Measurements from ENCODE around the gene KRI1.

The KRI1 gene

DNA sequence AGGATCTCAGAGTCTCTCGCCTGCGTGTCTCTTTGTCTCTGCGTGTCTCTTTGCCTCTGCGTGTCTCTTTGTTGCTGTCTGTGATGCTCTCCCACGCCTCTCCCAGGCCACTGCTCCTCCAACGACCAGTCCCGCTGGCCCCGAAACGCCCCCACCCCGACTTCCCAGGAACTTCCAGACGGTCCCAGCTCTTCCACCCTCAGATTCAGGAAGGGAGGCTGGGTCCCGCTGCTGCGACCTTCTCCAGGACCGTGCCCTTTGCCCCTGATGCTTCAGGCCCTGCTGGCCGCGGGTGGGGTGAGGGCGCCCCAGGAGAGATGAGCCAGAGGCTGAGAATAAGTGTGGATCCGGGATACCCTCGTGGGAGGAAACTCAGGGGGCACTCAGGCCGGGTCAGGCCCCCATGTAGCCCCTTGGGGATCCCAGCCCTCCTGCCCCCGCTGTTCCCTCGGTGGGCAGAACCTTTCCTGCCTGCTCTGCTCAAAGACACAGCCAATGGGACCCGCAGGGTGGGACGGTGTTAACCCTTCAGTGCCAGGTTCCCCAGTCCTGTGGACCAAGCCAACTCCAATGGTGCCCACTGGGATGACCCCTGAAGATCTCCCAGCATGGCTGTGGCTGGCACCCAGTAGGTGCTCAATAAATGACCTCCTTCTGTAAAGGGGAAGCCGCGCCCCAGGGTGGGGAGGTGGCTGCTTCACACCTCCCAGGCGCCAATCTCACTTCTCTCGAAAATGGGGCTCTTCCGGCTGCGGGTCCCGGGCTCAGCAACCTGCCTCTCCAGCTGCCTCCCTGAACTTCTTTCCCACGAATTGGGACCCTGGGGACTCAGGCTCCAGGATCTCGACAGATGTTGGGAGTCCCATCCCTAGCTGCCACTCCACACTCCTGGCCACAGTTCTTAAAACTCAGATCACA lies 47.1 kb downstream of the KRI1 start:
- DNase-seq (ENCODE audit: low read depth): no peak

DNA sequence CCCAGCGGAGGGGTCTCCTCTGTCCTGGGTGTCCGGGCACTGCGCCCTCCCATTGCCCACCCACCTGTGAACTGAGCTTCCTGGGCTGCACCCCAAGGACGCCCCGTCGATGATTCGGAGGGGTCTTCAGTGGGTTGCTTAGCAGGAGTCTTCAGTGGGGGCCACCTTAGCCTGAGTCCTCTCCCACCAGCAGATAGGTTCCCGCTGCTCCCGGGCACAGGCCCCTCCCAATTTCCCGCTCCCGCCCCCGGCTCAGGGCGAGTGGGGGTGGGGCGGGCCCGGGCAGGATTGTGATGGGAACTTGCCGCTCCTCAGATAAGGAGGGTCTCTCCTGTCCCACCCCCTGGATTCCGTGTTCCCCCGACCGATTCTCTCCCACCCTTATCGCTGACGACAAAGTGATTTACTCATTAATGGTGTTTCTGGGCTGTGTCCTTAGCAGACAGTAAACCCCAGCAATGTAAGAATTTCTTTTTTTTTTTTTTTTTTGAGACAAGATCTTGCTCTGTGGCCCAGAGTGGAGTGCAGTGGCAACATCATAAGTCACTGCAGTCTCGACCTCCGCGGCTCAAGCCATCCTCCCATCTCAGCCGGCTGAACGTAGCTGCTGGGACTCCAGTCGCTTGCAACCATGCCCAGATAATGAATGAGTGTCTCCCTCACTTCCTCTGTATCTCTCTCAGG lies 47.9 kb downstream of the KRI1 start:
- no peak for DNase-seq (ENCODE audit: low read depth)

DNA sequence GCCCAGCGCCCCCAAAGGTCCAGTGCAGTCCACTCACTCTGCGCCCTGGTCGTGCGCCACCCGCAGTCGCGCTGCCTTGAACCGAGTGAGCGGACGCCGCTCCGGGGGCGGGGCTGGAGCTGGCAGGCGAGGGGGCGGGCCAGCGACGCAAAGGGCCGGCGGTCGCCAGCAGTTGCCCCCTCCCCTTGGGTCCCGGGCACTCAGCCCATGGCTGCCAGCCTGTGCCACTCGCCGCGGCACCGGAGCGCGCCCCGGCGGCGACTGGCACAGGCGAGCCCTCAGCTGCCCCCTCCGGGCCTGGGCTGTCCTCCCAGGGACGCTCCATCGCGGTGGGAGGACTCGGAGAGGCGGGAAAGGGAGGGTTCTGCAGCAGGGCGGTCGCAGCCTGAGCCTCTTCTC lies 48.5 kb downstream of the KRI1 start, which contains the start of gene S1PR5:
Gene S1PR5 (minus strand): TSS at position 87 of the 399 bp plus-strand sequence. CDS start 2,436 bp downstream, outside the sequence.
- no peak for DNase-seq (ENCODE audit: low read depth)

DNA sequence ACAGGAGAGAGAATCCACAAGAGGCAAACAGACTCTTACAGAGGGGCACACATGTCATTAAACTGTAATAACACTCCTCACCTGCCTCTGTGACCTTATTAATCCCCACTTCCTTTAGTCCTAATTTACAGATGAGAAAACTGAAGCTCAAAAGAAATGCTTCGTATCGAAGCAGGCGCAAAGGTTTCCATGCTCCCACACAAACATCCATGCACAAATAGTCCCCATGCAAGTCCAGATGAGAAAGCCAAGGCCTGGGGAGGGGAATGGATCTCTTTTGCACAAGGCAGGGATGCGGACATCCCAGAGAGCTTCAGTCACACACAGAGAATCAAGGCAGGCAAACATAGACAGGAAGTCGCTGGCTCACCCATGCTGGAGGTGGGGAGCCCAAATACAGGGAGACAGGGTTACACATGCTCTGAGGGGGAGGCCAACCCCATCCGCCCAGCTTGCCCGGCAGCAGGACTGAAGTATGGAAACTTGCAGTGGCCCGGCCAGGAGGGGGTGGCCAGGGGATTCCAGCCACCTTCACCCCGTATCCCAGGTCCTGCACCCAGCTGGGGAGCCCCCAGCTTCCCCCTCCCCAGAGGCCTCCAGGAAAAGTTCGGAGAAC lies 49.0 kb downstream of the KRI1 start:
- DNase-seq (ENCODE audit: low read depth): no peak

DNA sequence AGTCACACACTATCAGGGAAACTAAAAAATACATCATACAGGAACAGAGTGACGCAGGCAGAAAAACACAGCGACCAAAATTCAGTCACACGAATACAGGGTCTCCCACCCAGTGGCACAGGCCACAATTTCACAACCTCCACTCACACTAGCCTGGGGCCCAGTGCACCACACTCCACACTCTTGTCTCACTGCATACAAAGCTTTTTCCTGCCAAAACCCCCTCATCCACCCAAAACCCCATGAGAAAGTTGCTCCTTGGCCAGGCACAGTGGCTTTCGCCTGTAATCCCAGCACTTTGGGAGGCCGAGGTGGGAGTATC lies 49.8 kb downstream of the KRI1 start:
- DNase-seq (ENCODE audit: low read depth): no peak

DNA sequence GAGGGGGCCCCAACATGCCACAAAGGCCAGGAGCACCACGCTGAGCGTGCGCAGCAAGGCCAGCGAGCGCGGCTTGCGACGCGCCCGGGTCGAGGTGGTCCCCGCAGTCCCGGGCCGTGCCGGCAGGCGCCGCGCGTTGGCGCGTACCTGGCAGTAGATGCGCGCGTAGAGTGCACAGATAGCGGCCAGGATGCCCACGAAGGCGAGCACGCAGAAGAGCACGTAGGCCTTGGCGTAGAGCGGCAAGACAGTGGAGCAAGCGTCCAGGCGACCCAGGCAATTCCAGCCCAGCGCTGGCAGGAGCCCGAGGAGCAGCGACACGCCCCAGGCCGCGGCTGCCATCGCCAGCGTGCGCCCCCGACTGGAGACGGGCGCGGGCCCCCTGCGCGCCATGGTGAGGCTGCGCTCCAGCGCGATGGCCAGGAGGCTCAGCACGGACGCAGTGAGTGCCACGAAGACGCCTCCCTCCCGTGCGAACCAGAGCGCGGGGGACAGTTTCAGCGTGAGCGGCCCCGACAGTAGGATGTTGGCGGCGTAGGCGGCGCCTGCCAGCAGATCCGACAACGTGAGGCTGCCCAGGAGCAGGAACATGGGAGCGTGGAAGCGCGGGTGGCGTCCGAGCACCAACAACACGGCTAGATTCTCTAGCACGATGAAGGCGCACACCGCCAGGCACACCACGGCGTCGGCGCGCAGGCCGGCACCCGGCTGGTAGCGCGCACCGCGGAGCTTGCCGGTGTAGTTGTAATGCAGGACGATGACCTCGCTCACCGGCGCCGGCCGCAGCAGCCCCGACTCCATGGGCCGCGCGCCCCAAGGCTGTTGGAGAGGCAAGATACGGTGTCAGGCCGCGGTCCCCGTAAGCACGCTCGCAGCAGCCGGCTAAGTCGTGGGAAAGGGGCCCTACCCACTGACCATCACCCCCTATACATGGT lies 51.3 kb downstream of the KRI1 start:
- DNase-seq (ENCODE audit: low read depth): no peak

DNA sequence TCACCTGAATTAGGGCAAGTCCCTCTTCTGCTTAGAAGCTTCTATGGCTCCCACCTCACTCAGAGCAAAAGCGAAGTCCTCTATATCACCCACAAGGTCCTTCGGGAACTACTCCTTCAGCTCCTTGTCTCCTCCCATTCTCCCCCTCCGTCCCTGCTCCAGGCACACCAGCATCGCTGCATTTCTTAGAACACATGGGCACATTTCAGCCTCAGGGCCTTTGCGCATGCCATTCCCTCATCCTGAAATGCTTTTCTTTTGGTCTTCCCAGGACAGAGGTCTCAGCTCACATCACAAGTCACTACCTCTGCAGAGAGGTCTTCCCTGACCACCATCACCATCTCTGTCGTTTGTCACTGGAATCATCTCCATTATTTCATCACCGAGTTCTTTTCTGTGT lies 52.6 kb downstream of the KRI1 start:
- DNase-seq (ENCODE audit: low read depth): no peak

DNA sequence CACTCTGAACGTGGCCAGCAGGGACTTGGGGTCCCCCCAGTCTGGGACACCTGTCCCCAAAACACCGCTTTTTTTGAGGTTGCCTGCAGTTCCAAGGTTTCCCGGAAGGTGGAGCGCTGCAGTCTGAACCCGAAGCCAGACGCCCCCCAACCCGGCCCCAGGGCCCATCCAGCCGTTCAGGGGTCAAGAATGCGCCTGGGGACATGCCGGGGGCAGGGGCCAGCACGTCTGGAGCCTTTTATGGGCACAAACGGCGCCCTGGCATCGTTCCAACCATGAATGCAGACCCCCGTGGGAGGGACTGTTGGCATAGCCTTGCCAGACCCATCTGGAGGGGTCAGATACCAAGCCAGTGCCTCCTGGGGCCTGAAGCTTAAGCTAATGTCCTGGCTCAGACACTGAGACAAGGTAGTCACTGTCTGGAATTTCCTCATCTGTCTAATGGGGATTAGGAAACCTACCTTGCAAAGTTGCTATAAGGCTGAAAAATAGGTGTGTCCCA lies 55.5 kb downstream of the KRI1 start:
- peak; percentile 44 for DNase-seq (ENCODE audit: low read depth)

DNA sequence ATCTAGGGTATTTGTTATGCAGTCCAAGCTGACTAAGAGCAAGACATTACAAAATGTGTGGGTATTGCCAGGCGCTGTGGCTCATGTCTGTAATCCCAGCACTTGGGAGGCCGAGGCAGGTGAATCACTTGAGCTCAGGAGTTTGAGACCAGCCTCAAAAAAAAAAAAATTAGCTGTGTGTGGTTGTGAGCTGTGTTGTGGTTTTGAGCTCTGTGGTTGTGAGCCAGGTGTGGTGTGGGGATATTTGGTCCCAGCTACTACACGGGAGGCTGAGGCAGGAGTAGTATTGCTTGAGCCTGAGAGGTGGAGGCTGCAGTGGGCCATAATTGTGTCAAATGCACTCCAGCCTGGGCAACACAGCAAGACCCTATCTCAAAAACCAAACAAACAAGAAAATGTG lies 57.1 kb downstream of the KRI1 start:
- DNase-seq (ENCODE audit: low read depth): no peak

DNA sequence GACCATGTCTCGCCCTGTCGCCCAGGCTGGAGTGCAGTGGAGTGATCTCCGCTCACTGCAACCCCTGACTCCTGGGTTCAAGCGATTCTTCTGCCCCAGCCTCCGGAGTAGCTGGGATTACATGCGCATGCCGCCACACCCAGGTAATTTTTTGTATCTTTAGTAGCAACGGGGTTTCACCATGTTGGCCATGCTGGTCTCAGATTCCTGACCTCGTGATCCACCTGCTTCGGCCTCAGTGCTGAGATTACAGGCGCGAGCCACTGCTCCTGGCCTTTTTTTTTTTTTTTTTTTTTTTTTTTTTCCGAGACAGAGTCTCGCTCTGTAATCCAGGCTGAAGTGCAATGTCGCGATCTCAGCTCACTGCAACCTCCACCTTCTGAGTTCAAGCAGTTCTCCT lies 57.8 kb downstream of the KRI1 start:
- DNase-seq (ENCODE audit: low read depth): no peak

DNA sequence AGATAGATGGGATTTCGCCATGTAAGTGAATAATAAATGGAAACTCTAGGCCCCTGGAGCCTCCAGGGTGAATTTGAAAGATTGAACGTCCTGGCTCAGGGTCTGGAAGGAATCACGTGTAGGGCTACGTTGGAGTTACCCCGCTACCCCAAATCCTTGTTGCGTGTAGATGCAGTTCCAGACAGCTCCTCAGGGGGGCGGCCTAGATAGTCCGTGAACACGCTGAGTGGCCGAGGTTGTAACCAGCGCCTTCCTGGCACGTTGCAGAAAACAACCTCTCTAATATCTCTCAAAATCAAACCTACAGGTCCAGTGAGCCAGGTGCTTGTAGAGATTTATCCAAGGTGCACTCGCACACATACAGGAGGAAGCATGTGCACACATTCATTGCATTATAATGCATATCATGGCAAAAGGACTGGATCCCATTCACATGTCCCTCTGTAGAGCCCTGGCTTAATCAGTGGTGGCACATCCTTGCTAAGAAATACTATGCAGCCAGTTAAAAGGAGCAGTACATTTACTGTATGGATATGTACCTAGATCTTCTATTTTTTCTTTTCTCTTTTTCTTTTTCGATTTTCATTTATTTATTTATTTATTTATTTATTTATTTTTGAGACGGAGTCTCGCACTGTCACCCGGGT lies 60.1 kb downstream of the KRI1 start:
- DNase-seq (ENCODE audit: low read depth): peak; percentile 79

All from stimulated activated CD8-positive, alpha-beta memory T cell treated with anti-CD3 and anti-CD28 coated beads, Interleukin-7, amount 100 ng/mL, for 24 hours (primary cell).